Fibroblast of lung (primary cell): ENCODE results near the gene KIF5A. TPM values are rescaled to one million over a fixed set of nuclear protein-coding genes. Genes with fewer than 3 reads are reported as not detected.

Source experiments
- DNase-seq, 2 donors: peaks; one replicate each; pipeline versions ENCODE4 v3.0.0 to v3.0.0-alpha.2; 2010; ENCODE audit warnings: low read depth in 2 of 2
- H2AFZ ChIP-seq: 2 replicates; pipeline ENCODE4 v1.5.1; 2012; ENCODE audit warnings: low read length, control low read depth, inconsistent platforms
- H3K27ac ChIP-seq: 2 replicates; pipeline ENCODE4 v1.5.1; 2011; ENCODE audit warnings: low read length, control low read depth; ENCODE audit not compliant: insufficient read depth
- H3K27me3 ChIP-seq: 2 replicates; pipeline ENCODE4 v1.5.1; 2011; ENCODE audit warnings: mild to moderate bottlenecking, low read length; ENCODE audit not compliant: control insufficient read depth, insufficient read depth
- H3K36me3 ChIP-seq: 2 replicates; pipeline ENCODE4 v1.5.1; 2011; ENCODE audit warnings: low read length; ENCODE audit not compliant: control insufficient read depth, insufficient read depth
- H3K4me1 ChIP-seq: 2 replicates; pipeline ENCODE4 v1.5.1; 2011; ENCODE audit warnings: low read length; ENCODE audit not compliant: control insufficient read depth, insufficient read depth; ENCODE audit errors: extremely low read depth
- H3K4me2 ChIP-seq: 2 replicates; pipeline ENCODE4 v1.5.1; 2011; ENCODE audit warnings: low read length, control low read depth; ENCODE audit not compliant: insufficient read depth; ENCODE audit errors: extremely low read depth
- H3K4me3 ChIP-seq, 4 experiments: fragments of 200-600 bp in 1 of 4; sonication (generic) in 1 of 4; replicated peaks in 1 of 4; 2 replicates each; pipeline ENCODE4 v1.5.1; 2011 to 2016; ENCODE audit warnings: low read length in 4 of 4, low read depth in 3 of 4, mild to moderate bottlenecking in 3 of 4, control low read depth in 2 of 4, inconsistent platforms in 1 of 4, mixed read lengths in 1 of 4; ENCODE audit not compliant: insufficient read depth in 1 of 4; ENCODE audit errors: control extremely low read depth in 1 of 4
- H3K79me2 ChIP-seq: 2 replicates; pipeline ENCODE4 v1.5.1; 2012; ENCODE audit warnings: mild to moderate bottlenecking, low read length, inconsistent platforms; ENCODE audit not compliant: control insufficient read depth, insufficient read depth
- H3K9ac ChIP-seq: 2 replicates; pipeline ENCODE4 v1.5.1; 2011; ENCODE audit warnings: mild to moderate bottlenecking, low read length, control low read depth; ENCODE audit not compliant: insufficient read depth
- H3K9me3 ChIP-seq: 2 replicates; pipeline ENCODE4 v1.5.1; 2012; ENCODE audit warnings: low read depth, low read length; ENCODE audit not compliant: control insufficient read depth, insufficient read depth
- H4K20me1 ChIP-seq: 2 replicates; pipeline ENCODE4 v1.5.1; 2011; ENCODE audit warnings: low read length; ENCODE audit not compliant: control insufficient read depth, insufficient read depth; ENCODE audit errors: extremely low read depth
- CTCF ChIP-seq, 2 donors: IDR thresholded peaks in 1 of 2; conservative IDR thresholded peaks in 1 of 2; 1 replicate in 1 of 2; 2 replicates in 1 of 2; pipeline ENCODE4 v1.5.1; 2011 to 2012; ENCODE audit warnings: low read length in 2 of 2, control low read depth in 1 of 2, inconsistent platforms in 1 of 2, low read depth in 1 of 2, mild to moderate bottlenecking in 1 of 2
- EZH2 ChIP-seq: IDR thresholded peaks from 2 replicates; pipeline ENCODE4 v1.5.1; 2012; ENCODE audit warnings: low read length, control low read depth, mild to moderate bottlenecking; ENCODE audit errors: missing control alignments
- polyA plus RNA-seq, 2 donors: library from polyadenylated mRNA; depleted of rRNA in 1 of 2; stranded (reverse) in 1 of 2; unstranded in 1 of 2; fragments of >200 nt; gene quantifications; 2 replicates each; pipeline ENCODE4 v1.2.1, GENCODE V29; 2011 to 2012; ENCODE audit warnings: missing spikeins in 1 of 2
- total RNA-seq: library from RNA; depleted of rRNA; stranded (reverse); fragments of >200 nt; gene quantifications from 2 replicates; pipeline ENCODE4 v1.2.1, GENCODE V29; 2014

Gene KIF5A
- total and polyA plus RNA-seq, 2 donors (not counting 1 experiment from before 2014, with no cell fraction given): 0.53 to 1.3 TPM

GRCh38 chr12:57533108-57533507, 16.7 kb upstream of the KIF5A start:
- H2AFZ ChIP-seq: no peak overlapping the region
- no peaks in the 10 kb centered on the region for H3K79me2 ChIP-seq
- no peaks in the 10 kb centered on the region for H3K4me1 ChIP-seq
- no peak for DNase-seq
- H3K9ac ChIP-seq: no peak overlapping the region
- no peaks in the 10 kb centered on the region for H4K20me1 ChIP-seq
- no peak overlapping the region for H3K27ac ChIP-seq
- H3K9me3 ChIP-seq: no peaks in the 10 kb centered on the region
- H3K36me3 ChIP-seq: peaks cover 23% of the 10 kb centered on the region
- TF ChIP-seq CTCF (conservative IDR thresholded peaks at IDR 0.05 in 1 of 2, IDR thresholded peaks at IDR 0.05 in 1 of 2; ENCODE audit: low read depth in 1 of 2, low read length in 2 of 2) (no peak), EZH2 (no peak)
- H3K4me2 ChIP-seq: no peak overlapping the region
- H3K27me3 ChIP-seq: no peaks in the 10 kb centered on the region
- H3K4me3 ChIP-seq: no peak overlapping the region

GRCh38 chr12:57534250-57534649, 15.6 kb upstream of the KIF5A start:
- H3K4me1 ChIP-seq: no peaks in the 10 kb centered on the region
- H3K36me3 ChIP-seq: peaks cover 23% of the 10 kb centered on the region
- no peak overlapping the region for H3K9ac ChIP-seq
- no peaks in the 10 kb centered on the region for H3K27me3 ChIP-seq
- H2AFZ ChIP-seq: no peak overlapping the region
- no peak overlapping the region for H3K4me2 ChIP-seq
- no peak for DNase-seq
- no peak overlapping the region for H3K27ac ChIP-seq
- H4K20me1 ChIP-seq: no peaks in the 10 kb centered on the region
- H3K4me3 ChIP-seq: no peak overlapping the region
- TF ChIP-seq CTCF (conservative IDR thresholded peaks at IDR 0.05 in 1 of 2, IDR thresholded peaks at IDR 0.05 in 1 of 2; ENCODE audit: low read depth in 1 of 2, low read length in 2 of 2) (no peak), EZH2 (no peak)
- no peaks in the 10 kb centered on the region for H3K9me3 ChIP-seq
- H3K79me2 ChIP-seq: no peaks in the 10 kb centered on the region

GRCh38 chr12:57534991-57535543, 14.8 kb upstream of the KIF5A start:
- DNase-seq: no peak
- H3K79me2 ChIP-seq: peaks cover under 1% of the 10 kb centered on the region
- no peak overlapping the region for H3K27ac ChIP-seq
- H2AFZ ChIP-seq: no peak overlapping the region
- no peaks in the 10 kb centered on the region for H3K4me1 ChIP-seq
- H3K36me3 ChIP-seq: peaks cover 20% of the 10 kb centered on the region
- H3K27me3 ChIP-seq: no peaks in the 10 kb centered on the region
- H3K9me3 ChIP-seq: no peaks in the 10 kb centered on the region
- H4K20me1 ChIP-seq: no peaks in the 10 kb centered on the region
- H3K9ac ChIP-seq: no peak overlapping the region
- no peak overlapping the region for H3K4me3 ChIP-seq
- TF ChIP-seq CTCF (conservative IDR thresholded peaks at IDR 0.05 in 1 of 2, IDR thresholded peaks at IDR 0.05 in 1 of 2; ENCODE audit: low read depth in 1 of 2, low read length in 2 of 2) (no peak), EZH2 (no peak)
- no peak overlapping the region for H3K4me2 ChIP-seq
